HEK293 (cell line): ENCODE measurements around the gene DPP9.
A peak's percentile ranks its signal among the peaks of the same experiment; 100 is the strongest.

Experiments
- CTCF ChIA-PET: fragments of 350-600 bp; formaldehyde crosslinking; extraction: SDS; loops from one replicate; lab custom pipeline; 2021; ENCODE audit warnings: antibody characterized with exemption; lab: Yijun Ruan, JAX
- POLR2A ChIA-PET: fragments of 300-600 bp; formaldehyde crosslinking; extraction: SDS; loops from one replicate; lab custom pipeline; 2020; ENCODE audit warnings: antibody characterized with exemption, inconsistent platforms; lab: Yijun Ruan, JAX
- H3K27ac ChIP-seq: fragments of 200-500 bp; sonication (Bioruptor generic); 2 replicates; pipeline ENCODE4 v1.5.1; 2014; ENCODE audit warnings: low read depth, low read length, control low read depth, inconsistent platforms; ENCODE audit errors: extremely low read depth
- H3K36me3 ChIP-seq, 2 experiments: fragments of 200-500 bp in 1 of 2; sonication (Bioruptor generic) in 1 of 2; 1 replicate in 1 of 2; 2 replicates in 1 of 2; pipeline ENCODE4 v1.5.1; 2014 to 2017; ENCODE audit warnings: inconsistent platforms in 2 of 2, low read length in 2 of 2; ENCODE audit not compliant: control insufficient read depth in 2 of 2, insufficient read depth in 1 of 2
- H3K4me1 ChIP-seq: fragments of 200-500 bp; sonication (Bioruptor generic); 2 replicates; pipeline ENCODE4 v1.5.1; 2014; ENCODE audit warnings: mild to moderate bottlenecking, low read length, inconsistent platforms; ENCODE audit not compliant: control insufficient read depth, insufficient read depth
- H3K4me3 ChIP-seq: 2 replicates; pipeline ENCODE4 v1.5.1; 2011; ENCODE audit warnings: low read depth, mild to moderate bottlenecking, control low read depth, low read length, moderate library complexity
- H3K9me3 ChIP-seq: fragments of 200-500 bp; sonication (Bioruptor generic); 2 replicates; pipeline ENCODE4 v1.5.1; 2014; ENCODE audit warnings: low read depth, low read length, inconsistent platforms; ENCODE audit not compliant: control insufficient read depth, insufficient read depth
- FEZF1 ChIP-seq: fragments of 450-650 bp; formaldehyde crosslinking; IDR thresholded peaks from 2 replicates; pipeline ENCODE4 v1.5.1; 2016; ENCODE audit warnings: missing biosample characterization, missing genetic modification characterization
- GLI4 ChIP-seq: fragments of 450-650 bp; formaldehyde crosslinking; IDR thresholded peaks from 2 replicates; pipeline ENCODE4 v1.5.1; 2016; ENCODE audit warnings: missing biosample characterization, missing genetic modification characterization
- YY2 ChIP-seq: fragments of 450-650 bp; formaldehyde crosslinking; IDR thresholded peaks from 2 replicates; pipeline ENCODE4 v1.5.1; 2016; ENCODE audit warnings: missing biosample characterization, missing genetic modification characterization
- ZIC2 ChIP-seq: fragments of 450-650 bp; formaldehyde crosslinking; IDR thresholded peaks from 2 replicates; pipeline ENCODE4 v1.5.1; 2016; ENCODE audit warnings: missing biosample characterization, missing genetic modification characterization
- ZNF157 ChIP-seq: fragments of 450-650 bp; formaldehyde crosslinking; IDR thresholded peaks from 2 replicates; pipeline ENCODE4 v1.5.1; 2016; ENCODE audit warnings: missing biosample characterization, missing genetic modification characterization
- TF ChIP-seq, protein P1 (sequence below): fragments of 450-650 bp; formaldehyde crosslinking; IDR thresholded peaks from 2 replicates; pipeline ENCODE4 v1.5.1; 2016; ENCODE audit warnings: missing biosample characterization, missing genetic modification characterization
- TF ChIP-seq, protein P2 (sequence below): fragments of 450-650 bp; formaldehyde crosslinking; IDR thresholded peaks from 2 replicates; pipeline ENCODE4 v1.5.1; 2017; ENCODE audit warnings: missing biosample characterization, missing genetic modification characterization
- TF ChIP-seq, protein P3 (sequence below): fragments of 450-650 bp; formaldehyde crosslinking; IDR thresholded peaks from 2 replicates; pipeline ENCODE4 v1.5.1; 2016; ENCODE audit warnings: missing biosample characterization, missing genetic modification characterization
- TF ChIP-seq, protein P4 (sequence below): fragments of 450-650 bp; formaldehyde crosslinking; IDR thresholded peaks from 2 replicates; pipeline ENCODE4 v1.5.1; 2016; ENCODE audit warnings: missing biosample characterization, missing genetic modification characterization
- TF ChIP-seq, protein P5 (sequence below): fragments of 450-650 bp; formaldehyde crosslinking; IDR thresholded peaks from 2 replicates; pipeline ENCODE4 v1.5.1; 2016; ENCODE audit warnings: missing biosample characterization, missing genetic modification characterization

DPP9 gene

DNA sequence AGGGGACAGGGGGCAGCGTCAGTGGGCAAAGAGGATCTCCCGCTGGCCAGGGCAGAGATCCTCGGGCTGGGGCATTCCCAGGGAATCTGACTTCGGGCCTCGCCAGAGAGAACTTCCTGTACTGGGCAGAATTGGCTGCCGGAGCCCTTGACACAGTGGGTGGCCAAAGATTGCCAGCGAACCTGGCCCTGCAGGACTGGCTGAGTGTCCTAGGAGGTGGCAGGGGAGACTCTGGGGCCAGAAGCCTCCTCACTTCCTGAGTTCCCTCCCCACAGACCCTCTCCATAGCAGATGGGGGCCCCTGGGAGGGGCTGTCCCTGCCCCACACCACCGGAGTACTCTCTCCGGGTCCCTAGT, 19.3 kb downstream of the DPP9 start:
- TF ChIP-seq ZNF157 (tag by site-specific recombination), result no peak
- TF ChIP-seq ZIC2, result 0 out of 2 replicates have a peak, but pooled peaks have one; percentile 8
- TF ChIP-seq, protein P1, sequence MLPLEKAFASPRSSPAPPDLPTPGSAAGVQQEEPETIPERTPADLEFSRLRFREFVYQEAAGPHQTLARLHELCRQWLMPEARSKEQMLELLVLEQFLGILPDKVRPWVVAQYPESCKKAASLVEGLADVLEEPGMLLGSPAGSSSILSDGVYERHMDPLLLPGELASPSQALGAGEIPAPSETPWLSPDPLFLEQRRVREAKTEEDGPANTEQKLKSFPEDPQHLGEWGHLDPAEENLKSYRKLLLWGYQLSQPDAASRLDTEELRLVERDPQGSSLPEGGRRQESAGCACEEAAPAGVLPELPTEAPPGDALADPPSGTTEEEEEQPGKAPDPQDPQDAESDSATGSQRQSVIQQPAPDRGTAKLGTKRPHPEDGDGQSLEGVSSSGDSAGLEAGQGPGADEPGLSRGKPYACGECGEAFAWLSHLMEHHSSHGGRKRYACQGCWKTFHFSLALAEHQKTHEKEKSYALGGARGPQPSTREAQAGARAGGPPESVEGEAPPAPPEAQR (tag by site-specific recombination), result no peak
- Histone ChIP-seq H3K27ac (no peak overlapping the region), H3K9me3 (no peaks in the 10 kb centered on the region), H3K4me1 (no peaks in the 10 kb centered on the region), H3K36me3 (peaks cover 17 to 60% of the 10 kb centered on the region in 2 experiments; a peak in 2 of 3 replicates), H3K4me3 (no peak overlapping the region)
- ChIA-PET CTCF (no interaction called here), POLR2A (no interaction called here)

DNA sequence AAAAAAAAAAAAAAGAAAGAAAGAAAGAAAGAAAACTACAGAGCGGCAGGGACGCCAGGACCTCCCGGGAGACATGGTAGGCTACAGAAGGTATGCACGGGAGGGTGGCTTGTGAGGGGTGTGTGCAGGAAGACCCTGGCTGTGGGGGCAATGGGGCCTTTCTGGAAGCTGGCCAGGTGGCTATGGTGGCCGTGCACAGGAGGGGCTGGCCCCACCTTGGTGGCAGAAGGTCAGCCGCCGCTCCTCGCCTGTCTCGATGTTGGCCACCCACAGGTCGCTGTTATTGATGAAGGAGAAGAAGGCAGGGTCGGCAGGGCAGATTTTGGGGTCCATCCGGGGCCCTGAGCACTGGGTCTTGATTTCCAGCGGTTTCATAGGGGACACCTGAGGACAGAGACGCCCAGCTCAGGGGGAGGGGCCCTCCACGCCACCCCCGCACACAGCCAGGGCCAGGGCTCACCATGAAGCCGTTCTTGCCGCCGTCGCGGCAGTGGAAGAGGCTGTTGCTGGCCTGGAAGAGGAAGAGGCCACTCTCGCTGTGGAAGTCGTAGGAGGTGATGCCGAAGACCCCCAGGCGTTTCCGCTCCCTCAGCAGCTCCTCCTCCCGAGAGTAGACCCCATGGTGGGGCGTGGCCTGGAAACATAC, 19.8 kb downstream of the DPP9 start:
- CTCF ChIA-PET, result no interaction called here
- no peaks in the 10 kb centered on the region for H3K4me1 ChIP-seq
- POLR2A ChIA-PET, result no interaction called here
- no peaks in the 10 kb centered on the region for H3K9me3 ChIP-seq
- TF ChIP-seq, protein P2, sequence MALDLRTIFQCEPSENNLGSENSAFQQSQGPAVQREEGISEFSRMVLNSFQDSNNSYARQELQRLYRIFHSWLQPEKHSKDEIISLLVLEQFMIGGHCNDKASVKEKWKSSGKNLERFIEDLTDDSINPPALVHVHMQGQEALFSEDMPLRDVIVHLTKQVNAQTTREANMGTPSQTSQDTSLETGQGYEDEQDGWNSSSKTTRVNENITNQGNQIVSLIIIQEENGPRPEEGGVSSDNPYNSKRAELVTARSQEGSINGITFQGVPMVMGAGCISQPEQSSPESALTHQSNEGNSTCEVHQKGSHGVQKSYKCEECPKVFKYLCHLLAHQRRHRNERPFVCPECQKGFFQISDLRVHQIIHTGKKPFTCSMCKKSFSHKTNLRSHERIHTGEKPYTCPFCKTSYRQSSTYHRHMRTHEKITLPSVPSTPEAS (tag by site-specific recombination), result no peak
- TF ChIP-seq, protein P3, sequence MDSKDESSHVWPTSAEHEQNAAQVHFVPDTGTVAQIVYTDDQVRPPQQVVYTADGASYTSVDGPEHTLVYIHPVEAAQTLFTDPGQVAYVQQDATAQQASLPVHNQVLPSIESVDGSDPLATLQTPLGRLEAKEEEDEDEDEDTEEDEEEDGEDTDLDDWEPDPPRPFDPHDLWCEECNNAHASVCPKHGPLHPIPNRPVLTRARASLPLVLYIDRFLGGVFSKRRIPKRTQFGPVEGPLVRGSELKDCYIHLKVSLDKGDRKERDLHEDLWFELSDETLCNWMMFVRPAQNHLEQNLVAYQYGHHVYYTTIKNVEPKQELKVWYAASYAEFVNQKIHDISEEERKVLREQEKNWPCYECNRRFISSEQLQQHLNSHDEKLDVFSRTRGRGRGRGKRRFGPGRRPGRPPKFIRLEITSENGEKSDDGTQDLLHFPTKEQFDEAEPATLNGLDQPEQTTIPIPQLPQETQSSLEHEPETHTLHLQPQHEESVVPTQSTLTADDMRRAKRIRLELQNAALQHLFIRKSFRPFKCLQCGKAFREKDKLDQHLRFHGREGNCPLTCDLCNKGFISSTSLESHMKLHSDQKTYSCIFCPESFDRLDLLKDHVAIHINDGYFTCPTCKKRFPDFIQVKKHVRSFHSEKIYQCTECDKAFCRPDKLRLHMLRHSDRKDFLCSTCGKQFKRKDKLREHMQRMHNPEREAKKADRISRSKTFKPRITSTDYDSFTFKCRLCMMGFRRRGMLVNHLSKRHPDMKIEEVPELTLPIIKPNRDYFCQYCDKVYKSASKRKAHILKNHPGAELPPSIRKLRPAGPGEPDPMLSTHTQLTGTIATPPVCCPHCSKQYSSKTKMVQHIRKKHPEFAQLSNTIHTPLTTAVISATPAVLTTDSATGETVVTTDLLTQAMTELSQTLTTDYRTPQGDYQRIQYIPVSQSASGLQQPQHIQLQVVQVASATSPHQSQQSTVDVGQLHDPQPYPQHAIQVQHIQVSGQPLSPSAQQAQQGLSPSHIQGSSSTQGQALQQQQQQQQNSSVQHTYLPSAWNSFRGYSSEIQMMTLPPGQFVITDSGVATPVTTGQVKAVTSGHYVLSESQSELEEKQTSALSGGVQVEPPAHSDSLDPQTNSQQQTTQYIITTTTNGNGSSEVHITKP, result no peak
- no peak for TF ChIP-seq YY2 (tag by site-specific recombination)
- TF ChIP-seq, protein P4, sequence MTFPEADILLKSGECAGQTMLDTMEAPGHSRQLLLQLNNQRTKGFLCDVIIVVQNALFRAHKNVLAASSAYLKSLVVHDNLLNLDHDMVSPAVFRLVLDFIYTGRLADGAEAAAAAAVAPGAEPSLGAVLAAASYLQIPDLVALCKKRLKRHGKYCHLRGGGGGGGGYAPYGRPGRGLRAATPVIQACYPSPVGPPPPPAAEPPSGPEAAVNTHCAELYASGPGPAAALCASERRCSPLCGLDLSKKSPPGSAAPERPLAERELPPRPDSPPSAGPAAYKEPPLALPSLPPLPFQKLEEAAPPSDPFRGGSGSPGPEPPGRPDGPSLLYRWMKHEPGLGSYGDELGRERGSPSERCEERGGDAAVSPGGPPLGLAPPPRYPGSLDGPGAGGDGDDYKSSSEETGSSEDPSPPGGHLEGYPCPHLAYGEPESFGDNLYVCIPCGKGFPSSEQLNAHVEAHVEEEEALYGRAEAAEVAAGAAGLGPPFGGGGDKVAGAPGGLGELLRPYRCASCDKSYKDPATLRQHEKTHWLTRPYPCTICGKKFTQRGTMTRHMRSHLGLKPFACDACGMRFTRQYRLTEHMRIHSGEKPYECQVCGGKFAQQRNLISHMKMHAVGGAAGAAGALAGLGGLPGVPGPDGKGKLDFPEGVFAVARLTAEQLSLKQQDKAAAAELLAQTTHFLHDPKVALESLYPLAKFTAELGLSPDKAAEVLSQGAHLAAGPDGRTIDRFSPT, result no peak
- TF ChIP-seq GLI4, result no peak
- TF ChIP-seq, protein P5, sequence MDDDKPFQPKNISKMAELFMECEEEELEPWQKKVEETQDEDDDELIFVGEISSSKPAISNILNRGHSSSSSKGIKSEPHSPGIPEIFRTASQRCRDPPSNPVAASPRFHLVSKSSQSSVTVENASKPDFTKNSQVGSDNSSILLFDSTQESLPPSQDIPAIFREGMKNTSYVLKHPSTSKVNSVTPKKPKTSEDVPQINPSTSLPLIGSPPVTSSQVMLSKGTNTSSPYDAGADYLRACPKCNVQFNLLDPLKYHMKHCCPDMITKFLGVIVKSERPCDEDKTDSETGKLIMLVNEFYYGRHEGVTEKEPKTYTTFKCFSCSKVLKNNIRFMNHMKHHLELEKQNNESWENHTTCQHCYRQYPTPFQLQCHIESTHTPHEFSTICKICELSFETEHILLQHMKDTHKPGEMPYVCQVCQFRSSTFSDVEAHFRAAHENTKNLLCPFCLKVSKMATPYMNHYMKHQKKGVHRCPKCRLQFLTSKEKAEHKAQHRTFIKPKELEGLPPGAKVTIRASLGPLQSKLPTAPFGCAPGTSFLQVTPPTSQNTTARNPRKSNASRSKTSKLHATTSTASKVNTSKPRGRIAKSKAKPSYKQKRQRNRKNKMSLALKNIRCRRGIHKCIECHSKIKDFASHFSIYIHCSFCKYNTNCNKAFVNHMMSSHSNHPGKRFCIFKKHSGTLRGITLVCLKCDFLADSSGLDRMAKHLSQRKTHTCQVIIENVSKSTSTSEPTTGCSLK (tag by site-specific recombination), result no peak
- no peak for TF ChIP-seq FEZF1 (tag by site-specific recombination)
- peaks cover 12 to 61% of the 10 kb centered on the region in 2 experiments; a peak in 2 of 3 replicates for H3K36me3 ChIP-seq
- no peak overlapping the region for H3K4me3 ChIP-seq
- H3K27ac ChIP-seq, result no peak overlapping the region
